Measurements from ENCODE around the gene HDAC1.
A peak's percentile ranks its signal among the peaks of the same experiment; 100 is the strongest.
"Not testable (repeated sequence)": the region's sequence is repeated elsewhere in the genome, so short reads cannot be mapped to it uniquely, and the experiment has no call there.

Gene HDAC1

DNA sequence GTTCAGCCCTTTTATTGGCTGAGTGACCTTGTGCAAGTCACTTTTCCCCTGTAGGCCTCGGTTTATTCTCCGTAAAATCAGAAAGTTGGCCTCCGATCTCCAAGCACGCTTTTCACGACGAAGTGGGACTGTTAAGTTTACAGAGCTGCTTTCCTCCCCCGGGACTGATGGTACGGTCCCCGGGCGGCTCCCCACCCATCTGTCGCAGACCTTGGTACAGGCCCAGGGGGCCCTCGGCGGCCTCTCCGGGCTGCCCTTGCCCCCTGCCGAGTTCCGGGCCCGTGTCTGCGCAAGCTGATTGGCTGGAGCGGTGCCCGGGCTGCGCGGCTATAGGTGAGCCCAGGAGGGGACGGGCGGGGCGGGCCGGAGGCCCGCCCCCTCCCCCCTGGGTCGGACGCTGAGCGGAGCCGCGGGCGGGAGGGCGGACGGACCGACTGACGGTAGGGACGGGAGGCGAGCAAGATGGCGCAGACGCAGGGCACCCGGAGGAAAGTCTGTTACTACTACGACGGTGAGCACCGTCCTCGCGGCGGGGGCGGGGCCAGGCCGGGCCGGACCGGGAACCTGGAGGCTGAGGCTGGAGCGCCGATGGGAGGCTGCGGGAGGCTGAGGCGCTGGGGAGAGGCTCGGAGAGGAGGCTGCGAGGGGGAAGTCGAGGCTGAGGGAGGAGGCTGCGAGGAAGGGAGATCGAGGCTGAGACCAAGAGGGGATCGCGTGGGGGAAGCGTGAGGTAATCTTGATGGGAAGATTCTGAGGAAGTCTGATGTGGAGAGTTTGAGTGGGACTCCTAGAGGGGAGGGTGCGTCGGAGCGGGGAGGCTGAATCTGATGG lies at the start of gene HDAC1:
Gene HDAC1 (plus strand): TSS at position 376 of the 831 bp plus-strand sequence. CDS start 87 bp downstream, at position 463.
- DNase-seq: peak; percentile 97

DNA sequence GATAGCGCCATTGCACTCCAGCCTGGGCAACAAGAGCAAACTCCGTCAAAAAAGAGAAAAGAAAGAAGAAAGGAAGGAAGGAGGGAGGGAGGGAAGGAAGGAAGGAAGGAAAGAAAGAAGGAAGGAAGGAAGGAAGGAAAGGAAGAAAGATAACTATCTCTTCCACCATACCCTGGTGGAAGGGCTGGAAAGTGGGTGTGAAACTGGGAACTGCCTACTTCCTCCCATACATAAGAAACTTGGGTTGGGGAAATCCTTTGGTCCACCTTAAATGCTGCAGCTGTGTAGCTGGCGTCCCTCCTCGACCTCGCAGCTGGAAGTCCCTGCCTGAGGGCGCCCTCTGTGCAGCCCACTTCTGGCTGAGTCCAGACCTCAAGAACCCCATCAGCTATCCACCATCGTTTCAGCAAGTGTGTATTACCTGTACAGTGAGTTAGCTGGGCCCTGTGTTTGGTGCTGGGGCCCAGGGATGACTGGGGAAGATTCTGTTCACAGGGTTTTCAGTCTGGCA lies 49.5 kb upstream of the HDAC1 start:
- DNase-seq: no peak

DNA sequence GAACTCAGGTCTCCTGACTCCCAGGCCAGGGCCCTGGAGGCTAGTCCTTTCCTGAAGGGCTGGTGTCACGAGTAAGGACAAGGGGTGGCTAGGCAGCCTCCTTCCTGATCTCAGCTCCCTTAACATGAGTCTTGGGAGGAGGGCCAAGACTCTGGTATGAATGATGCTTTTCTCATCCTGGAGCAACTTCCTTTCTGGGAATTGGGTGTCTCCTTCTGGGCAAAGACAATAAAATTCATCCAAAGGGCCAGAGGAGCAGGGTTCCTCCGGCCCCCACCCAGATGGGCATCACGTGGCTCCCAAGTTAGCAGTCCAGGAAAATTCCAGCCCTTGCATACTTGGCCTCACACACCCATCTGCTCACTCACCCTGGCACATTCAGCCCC lies 45.0 kb upstream of the HDAC1 start, which contains the start of gene FAM167B:
Gene FAM167B (plus strand): TSS at position 335 of the 386 bp plus-strand sequence. CDS start 200 bp downstream, outside the sequence.
- DNase-seq: no peak

DNA sequence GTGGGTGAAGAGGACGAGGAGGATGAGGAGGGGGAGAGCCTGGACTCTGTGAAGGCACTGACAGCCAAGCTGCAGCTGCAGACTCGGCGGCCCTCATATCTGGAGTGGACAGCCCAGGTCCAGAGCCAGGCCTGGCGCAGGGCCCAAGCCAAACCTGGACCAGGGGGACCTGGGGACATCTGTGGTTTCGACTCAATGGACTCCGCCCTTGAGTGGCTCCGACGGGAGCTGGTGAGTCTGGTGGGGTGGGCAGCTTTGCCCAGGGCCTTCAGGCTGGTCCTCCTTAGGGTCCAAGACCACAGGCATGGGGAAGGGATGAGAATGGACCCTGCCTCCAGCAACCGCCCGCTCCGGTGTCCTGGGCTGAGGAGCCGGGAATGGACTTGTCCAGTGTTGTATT lies 44.4 kb upstream of the HDAC1 start:
- no peak for DNase-seq

DNA sequence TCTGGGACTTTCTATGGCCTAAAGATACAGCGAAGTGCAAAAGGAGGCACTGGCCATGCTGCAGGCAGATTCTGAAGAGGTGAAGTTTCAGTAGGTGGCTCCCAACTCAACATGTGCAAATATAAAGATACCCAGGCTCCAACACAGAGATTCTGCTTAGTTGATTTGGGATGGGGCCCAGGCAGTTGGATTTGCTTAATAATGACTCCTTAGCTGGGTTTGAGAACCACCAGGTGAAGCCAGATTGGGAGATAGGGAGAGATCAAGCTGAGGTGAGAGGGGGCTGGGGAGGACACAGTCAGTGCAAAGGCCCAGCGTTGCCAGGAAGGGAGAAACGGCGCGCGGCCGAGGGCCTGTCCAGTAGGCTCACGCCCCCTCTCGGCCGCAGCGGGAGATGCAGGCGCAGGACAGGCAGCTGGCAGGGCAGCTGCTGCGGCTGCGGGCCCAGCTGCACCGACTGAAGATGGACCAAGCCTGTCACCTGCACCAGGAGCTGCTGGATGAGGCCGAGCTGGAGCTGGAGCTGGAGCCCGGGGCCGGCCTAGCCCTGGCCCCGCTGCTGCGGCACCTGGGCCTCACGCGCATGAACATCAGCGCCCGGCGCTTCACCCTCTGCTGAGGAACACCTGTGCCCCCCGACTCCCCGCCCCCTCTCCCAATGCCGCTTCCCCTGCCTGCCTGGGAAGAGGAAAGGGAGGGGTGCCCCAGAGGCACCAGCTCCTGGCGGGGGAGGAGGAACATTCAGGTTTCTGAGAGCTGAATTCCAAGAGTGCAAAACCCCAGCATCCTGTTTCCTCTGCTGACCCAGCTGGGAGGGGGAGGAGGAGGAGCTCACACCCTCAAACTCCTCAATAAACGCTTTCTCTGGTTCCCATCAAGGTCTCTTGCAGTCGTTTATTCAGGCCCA lies 43.6 kb upstream of the HDAC1 start:
- peak; percentile 83 for DNase-seq

DNA sequence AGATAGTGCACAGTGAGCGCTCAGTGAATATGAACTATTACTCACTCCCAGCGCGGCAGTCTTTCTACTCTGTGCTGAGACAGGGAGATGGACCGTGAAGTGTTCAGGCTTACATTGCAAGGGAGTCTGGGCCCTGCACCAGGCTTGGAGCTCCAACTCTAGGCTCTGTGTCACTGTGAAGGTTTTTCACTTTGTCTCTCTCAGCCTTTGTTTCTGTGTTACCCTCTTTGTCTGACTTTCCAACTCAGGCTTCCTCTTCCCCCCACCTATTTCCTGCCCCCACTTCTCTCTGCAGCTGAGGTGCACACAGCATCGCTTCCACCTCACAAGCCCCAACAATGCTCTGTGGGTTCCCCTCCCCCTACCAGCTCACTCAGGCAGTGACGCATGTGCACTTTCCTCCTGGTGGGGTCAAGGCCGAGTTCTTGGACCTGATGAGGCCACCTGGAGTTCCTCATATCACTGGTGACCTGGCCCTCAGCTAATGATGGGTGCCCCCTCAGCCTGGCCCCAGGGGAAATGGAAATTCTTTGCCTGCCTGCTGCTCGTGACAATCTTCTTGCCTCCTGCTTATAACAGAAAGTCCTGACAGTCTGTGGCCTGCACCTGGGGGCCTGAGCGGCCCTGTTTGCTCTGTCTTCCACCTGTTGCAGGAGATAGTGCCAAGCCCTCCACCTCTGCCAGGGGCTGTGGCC lies 41.9 kb upstream of the HDAC1 start:
- peak; percentile 82 for DNase-seq

DNA sequence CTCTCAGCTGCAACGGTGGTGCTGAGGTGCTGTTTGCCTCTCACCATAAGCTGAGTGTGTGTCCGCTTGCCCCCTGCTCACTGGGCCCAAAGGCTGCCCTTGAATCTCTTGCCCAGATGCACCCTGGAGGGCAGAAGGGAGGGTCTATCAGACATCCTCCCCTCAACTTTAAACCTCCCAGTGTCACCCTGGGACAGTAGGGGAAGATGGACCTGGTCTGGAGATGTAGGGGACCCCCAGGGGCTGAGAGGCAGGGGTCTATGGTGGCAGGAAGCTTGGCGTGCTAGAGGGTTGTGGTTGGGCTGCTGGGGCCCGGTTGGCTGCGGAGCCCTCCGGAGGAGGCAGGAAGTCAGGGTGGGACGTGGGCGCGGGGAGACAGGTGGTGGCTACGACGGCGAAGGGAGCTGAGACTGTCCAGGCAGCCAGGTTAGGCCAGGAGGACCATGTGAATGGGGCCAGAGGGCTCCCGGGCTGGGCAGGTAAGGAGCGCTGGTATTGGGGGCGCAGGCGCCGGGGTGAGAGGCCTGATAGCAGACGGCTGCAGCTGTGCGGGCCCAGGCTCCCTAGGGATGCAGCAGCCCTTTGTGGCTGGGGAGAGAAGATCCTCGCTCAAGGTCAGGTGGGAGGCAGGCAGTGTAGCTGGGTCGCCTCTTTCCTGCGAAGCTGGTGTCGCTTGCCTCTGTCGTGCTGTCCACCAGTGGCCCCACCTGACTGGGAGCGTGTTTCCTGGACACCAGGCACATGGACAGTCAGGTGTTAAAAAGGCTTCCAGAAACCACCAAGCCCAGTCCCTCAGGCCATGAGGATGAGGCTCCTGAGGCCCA lies 40.8 kb upstream of the HDAC1 start, which contains the start of gene LCK:
Gene LCK (plus strand): TSS at position 373 of the 824 bp plus-strand sequence. CDS start 23,065 bp downstream, outside the sequence.
- DNase-seq: peak; percentile 71

DNA sequence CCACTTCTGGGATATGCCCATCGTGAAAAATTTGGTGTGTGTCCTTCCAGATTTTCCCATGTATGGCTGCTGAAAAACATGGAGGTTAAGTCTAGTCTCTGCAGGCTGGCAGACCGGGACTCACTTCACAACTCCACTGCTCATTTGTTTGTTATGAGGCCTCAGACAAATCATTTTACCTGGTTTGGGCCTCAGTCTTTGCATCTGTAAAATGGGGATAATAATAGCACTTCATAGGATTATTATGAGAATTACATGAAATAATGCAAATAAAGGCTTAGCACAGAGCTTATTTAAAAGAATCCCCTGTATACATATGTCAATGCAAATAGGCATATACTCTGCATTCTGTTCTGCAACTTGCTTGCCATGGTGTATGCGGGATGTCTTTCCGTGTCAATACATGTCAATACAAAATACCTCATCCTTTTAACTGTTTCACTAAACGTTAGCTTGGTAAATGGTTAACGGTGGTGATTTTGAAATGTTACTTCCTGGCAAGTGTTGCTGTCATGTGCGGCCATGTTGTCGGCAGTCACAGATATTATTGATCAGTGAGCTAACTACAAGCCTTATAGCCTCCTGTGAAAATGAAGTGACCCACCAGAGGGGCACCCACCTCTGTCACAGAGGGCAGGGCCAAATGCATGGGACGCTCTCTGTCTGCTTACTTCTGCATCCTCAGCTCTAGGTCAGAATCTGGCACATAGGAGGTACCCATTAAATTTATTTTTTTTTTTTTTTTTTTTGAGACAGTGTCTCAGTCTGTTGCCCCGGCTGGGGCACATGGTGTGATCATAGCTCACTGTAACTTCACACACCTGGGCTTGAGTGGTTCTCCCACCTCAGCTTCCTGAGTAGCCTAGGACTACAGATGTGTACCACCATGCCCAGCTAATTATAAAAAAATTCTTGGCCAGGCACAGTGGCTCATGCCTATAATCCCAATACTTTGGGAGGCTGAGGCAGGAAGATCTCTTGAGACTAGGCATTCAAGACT lies 36.5 kb upstream of the HDAC1 start:
- DNase-seq: no peak

DNA sequence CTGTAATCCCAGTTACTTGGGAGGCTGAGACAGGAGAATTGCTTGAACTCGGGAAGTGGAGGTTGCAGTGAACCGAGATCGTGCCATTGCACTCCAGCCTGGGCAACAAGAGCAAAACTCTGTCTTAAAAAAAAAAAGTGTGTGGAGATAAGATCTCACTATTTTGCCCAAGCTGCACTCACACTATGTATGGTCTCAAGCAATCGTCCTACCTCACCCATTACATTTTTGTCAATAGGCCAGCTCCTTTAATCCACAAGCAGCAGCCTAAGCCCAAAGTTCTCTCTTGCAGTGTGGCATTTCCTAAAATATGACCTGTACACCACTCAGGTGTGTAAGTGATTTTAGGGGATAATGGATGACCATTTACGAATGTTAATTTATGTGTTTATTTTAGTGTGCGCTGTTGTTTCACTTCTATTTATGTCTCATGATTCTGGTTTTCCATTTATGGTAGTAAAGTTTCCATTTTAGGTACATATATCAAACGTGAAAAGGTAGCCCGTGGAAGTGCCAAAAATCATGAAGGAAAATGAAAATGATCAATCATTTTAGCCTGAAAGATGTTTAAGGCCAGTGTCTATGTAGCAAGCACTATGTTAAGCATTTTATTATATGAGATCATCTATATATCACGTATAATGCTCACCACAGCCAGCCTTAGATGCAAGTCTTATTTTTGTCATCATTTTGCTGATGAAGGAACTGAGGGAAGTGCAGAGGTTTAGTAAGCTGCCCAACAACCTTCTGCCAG lies 35.2 kb upstream of the HDAC1 start:
- DNase-seq: no peak

DNA sequence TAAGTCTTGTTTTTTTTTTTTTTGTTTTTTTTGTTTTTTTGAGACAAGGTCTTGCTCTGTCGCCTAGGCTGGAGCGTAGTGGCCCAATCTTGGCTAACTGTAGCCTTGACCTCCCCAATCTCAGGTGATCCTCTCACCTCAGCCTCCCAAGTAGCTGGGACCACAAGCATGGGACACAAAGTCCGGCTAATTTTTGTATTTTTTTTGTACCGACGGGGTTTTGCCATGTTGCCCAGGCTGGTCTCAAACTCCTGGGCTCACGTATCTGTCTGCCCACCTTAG lies 34.7 kb upstream of the HDAC1 start:
- DNase-seq: no peak

DNA sequence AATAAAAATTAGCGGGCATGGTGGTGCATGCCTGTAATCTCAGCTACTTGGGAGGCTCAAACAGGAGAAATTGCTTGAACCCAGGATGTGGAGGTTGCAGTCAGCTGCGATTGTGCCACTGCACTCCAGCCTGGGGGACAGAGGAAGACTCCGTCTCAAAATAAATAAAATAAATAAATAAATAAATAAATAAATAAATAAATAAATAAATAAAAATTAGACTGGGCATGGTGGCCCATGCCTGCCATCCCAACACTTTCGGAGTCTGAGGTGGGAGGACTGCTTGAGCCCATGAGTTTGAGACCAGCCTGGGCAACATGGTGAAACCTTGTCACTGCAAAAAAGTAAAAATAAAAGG lies 28.7 kb upstream of the HDAC1 start:
- DNase-seq: not testable (repeated sequence)

DNA sequence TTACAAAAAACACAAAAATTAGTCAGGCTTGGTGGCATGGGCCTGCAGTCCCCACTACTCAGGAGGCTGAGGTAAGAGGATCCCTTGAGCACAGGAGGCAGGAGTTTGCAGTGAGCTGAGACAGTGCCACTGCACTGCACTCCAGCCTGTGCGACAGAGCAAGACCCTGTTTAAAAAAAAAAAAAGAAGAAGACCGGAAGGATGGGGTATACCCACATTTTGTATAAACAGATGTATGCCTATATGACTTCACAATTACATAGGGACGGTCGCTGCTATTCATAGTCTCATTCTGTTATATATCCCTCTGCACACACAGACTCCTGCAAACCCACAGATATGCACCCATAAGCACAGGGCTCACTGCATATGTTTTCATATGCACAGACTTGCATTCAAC lies 28.1 kb upstream of the HDAC1 start:
- DNase-seq: no peak

DNA sequence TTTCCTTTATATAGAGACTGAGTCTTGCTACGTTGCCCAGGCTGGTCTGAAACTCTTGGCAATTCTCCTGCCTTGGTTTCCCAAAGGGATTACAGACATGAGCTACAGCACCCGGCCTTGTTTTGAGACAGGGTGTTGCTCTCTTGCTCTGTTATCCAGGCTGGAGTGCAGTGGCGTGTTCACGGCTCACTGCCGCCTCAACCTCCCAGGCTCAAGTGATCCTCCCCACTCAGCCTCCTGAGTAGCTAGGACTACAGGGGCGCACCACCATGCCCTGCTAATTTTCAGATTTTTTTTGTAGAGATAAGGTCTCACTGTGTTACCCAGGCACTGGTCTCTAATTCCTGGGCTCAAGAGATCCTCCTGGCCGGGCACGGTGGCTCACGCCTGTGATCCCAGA lies 26.0 kb upstream of the HDAC1 start:
- no peak for DNase-seq

DNA sequence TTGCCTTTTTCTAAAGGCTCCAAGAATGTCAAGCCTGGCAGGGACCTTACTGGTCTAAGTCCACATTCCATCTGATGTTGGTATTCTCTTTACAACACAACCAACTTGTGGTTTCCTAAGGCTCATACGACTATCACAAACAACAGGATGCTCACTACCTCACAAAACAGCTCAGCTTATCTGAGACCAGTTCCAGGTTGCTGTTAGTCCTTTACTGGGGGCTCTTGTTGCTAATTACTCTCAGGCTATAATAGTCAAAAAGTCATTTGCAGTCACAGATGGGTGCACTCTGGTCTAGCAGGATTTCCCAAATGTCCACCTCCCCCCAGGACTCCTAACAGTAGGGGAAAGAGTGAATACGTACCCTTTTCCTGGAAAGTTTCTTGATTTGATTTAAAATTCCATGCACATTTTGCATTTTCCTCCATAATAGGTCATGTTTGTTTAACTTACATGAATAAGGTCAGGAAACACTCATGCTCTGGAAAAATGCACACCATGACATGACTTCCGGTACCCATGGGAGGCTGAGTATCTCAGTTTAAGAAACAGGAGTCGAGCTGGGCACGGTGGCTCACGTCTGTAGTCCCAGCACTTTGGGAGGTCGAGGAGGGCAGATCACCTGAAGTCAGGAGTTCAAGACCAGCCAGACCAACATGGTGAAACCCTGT lies 24.8 kb upstream of the HDAC1 start:
- no peak for DNase-seq

DNA sequence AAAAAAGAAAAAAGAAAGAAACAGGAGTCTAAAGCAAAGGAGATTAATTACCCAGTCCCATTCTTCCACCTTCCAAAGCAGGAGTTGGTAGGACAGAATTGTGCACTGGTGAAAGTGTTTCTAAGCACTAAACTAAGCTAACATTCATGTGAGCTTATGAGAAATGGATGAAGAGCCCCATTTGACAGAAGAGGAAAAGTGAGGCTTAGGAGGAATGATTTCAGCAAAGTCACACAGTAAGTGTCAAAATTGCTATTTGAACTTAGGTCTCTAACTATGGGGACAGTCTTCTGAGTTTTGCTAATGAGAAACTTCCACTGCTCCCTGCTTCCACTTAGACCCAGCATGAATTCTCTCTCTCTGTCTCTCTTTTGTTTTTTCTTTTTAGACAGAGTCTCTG lies 22.1 kb upstream of the HDAC1 start:
- no peak for DNase-seq

DNA sequence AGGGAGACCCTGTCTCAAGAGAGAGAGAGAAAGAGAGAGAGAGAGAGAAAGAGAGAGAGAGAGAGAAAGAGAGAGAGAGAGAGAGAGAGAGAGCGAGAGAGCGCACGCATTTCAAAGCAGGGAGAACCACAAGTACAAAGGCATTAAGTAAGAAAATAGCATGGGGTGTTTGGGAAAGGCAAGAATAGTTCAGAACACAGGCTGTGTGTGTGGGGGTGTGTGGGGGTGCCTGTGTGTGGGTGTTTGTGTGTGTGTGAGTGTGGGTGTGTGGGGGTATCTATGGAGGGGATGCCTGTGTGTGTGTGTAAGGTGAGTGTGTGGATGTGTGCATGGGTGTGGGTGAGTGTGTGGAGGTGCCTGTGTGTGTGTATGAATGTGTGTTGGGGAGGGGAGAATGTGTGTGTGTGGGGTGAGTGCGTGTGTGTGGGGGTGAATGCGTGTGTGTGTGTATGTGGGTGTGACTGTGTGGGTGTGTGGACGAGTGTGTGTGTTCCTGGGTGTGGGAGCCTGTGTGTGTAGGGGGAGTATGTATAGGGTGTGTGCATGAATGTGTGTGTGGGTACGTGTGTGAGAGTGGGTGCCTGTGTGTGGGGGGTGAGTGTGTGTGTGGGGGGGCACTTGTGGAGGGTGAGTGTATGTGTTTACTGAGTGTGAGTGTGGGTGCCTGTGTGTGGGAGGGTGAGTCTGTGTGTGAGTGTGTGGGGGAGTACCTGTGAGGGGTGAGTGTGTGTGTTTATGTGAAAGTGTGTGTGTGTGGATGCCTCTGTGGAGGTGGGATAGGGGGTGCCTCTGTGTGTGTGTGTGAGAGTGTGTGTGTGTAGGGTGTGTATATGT lies 19.1 kb upstream of the HDAC1 start:
- no peak for DNase-seq

DNA sequence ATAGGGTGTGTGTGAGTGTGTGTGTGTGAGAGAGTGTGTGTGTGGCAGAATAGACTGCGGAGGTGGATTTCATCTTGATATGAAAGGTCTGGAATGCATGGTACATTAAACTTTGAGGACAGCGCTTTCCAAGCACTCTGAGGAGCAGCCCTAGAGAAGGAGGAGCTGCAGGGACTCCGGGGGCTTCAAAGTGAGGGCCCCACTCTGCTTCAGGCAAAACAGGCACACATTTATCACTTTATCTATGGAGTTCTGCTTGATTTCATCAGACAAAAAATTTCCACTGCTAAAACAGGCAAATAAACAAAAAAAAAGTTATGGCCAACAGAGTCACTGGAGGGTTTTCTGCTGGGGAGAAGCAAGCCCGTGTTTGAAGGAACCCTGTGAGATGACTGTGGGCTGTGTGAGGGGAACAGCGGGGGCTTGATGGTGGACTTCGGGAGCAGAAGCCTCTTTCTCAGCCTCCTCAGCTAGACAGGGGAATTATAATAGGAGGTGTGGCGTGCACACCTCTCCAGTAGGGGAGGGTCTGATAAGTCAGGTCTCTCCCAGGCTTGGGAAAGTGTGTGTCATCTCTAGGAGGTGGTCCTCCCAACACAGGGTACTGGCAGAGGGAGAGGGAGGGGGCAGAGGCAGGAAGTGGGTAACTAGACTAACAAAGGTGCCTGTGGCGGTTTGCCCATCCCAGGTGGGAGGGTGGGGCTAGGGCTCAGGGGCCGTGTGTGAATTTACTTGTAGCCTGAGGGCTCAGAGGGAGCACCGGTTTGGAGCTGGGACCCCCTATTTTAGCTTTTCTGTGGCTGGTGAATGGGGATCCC lies 18.3 kb upstream of the HDAC1 start:
- peak; percentile 85 for DNase-seq
